IPS-20b (cell line): Measurements from ENCODE around the gene COBLL1.

Source experiments
- H3K27ac ChIP-seq: one replicate; pipeline ENCODE4 v1.5.1; 2013; ENCODE audit warnings: low read length
- H3K27me3 ChIP-seq: 2 replicates; pipeline ENCODE4 v1.6.1; 2013; ENCODE audit warnings: mild to moderate bottlenecking, low read length, inconsistent platforms; ENCODE audit not compliant: insufficient read depth
- H3K36me3 ChIP-seq: 2 replicates; pipeline ENCODE4 v1.6.1; 2013; ENCODE audit warnings: low read depth, mild to moderate bottlenecking, inconsistent platforms, low read length, moderate library complexity; ENCODE audit not compliant: insufficient read depth
- H3K4me1 ChIP-seq: 2 replicates; pipeline ENCODE4 v1.6.1; 2013; ENCODE audit warnings: mild to moderate bottlenecking, control low read depth, inconsistent platforms, low read length, moderate library complexity; ENCODE audit not compliant: insufficient read depth
- H3K4me3 ChIP-seq: 2 replicates; pipeline ENCODE4 v1.5.1; 2013; ENCODE audit warnings: mild to moderate bottlenecking, low read length, inconsistent platforms
- H3K9ac ChIP-seq: 2 replicates; pipeline ENCODE4 v1.6.1; 2013; ENCODE audit warnings: low read depth, mild to moderate bottlenecking, inconsistent platforms, low read length, moderate library complexity
- H3K9me3 ChIP-seq: 2 replicates; pipeline ENCODE4 v1.6.1; 2013; ENCODE audit warnings: mild to moderate bottlenecking, low read depth, low read length, inconsistent platforms; ENCODE audit not compliant: insufficient read depth

The COBLL1 gene

GRCh38 chr2:164745012-164745797 is 96.4 kb downstream of the COBLL1 start:
- Histone ChIP-seq H3K4me3 (no peak overlapping the region), H3K9ac (no peak overlapping the region), H3K27ac (no peak overlapping the region)

GRCh38 chr2:164742738-164743317 is 98.8 kb downstream of the COBLL1 start:
- no peak overlapping the region for H3K4me3 ChIP-seq

More at GRCh38 chr2:164745012-164745797, 96.4 kb downstream of the COBLL1 start:
- H3K27me3 ChIP-seq = no peaks in the 10 kb centered on the region
- no peaks in the 10 kb centered on the region for H3K36me3 ChIP-seq
- 0 out of 2 replicates have a peak, but pooled peaks cover 6% of the 10 kb centered on the region for H3K4me1 ChIP-seq
- H3K9me3 ChIP-seq = no peaks in the 10 kb centered on the region

GRCh38 chr2:164739966-164740365 is 101.7 kb downstream of the COBLL1 start:
- Histone ChIP-seq H3K27ac (no peak overlapping the region), H3K9me3 (no peaks in the 10 kb centered on the region), H3K4me1 (no peaks in the 10 kb centered on the region)

More at GRCh38 chr2:164742738-164743317, 98.8 kb downstream of the COBLL1 start:
- H3K9ac ChIP-seq = no peak overlapping the region
- no peaks in the 10 kb centered on the region for H3K36me3 ChIP-seq
- H3K9me3 ChIP-seq = no peaks in the 10 kb centered on the region
- H3K4me1 ChIP-seq = 0 out of 2 replicates have a peak, but pooled peaks cover 6% of the 10 kb centered on the region
- no peaks in the 10 kb centered on the region for H3K27me3 ChIP-seq
- no peak overlapping the region for H3K27ac ChIP-seq

GRCh38 chr2:164737612-164738081 is 104.0 kb downstream of the COBLL1 start:
- no peaks in the 10 kb centered on the region for H3K9me3 ChIP-seq
- peaks cover 4% of the 10 kb centered on the region for H3K4me1 ChIP-seq
- no peaks in the 10 kb centered on the region for H3K36me3 ChIP-seq
- H3K9ac ChIP-seq = no peak overlapping the region
- H3K27ac ChIP-seq = no peak overlapping the region
- no peak overlapping the region for H3K4me3 ChIP-seq
- no peaks in the 10 kb centered on the region for H3K27me3 ChIP-seq

More at GRCh38 chr2:164739966-164740365, 101.7 kb downstream of the COBLL1 start:
- no peak overlapping the region for H3K9ac ChIP-seq
- H3K4me3 ChIP-seq = no peak overlapping the region
- H3K27me3 ChIP-seq = no peaks in the 10 kb centered on the region
- H3K36me3 ChIP-seq = no peaks in the 10 kb centered on the region

GRCh38 chr2:164735309-164735919 is 106.2 kb downstream of the COBLL1 start:
- Histone ChIP-seq H3K9ac (no peak overlapping the region), H3K4me1 (peaks cover 4% of the 10 kb centered on the region), H3K27me3 (no peaks in the 10 kb centered on the region), H3K36me3 (no peaks in the 10 kb centered on the region), H3K4me3 (no peak overlapping the region), H3K9me3 (no peaks in the 10 kb centered on the region), H3K27ac (no peak overlapping the region)

DNA sequence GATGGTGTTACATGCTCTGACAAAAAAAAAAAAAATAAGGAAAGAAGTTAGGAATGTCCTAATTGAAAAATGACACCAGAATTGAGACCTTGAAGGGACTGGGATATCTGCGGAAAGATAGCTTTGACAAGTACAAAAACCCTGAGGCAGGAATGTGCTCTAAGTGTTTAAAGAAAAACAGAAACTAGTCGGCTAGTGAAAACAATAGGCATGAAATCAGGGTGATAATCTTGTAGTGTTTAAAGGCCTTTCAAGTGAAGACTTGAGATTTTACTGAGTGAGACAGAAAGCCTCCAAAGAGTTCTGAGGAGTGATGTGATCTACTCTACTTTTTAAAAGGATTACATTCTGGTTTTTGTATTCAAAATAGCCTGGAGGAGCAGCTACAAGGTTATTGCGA is 107.4 kb downstream of the COBLL1 start:
- no peaks in the 10 kb centered on the region for H3K27me3 ChIP-seq
- H3K9ac ChIP-seq = no peak overlapping the region
- no peak overlapping the region for H3K27ac ChIP-seq
- H3K36me3 ChIP-seq = no peaks in the 10 kb centered on the region
- H3K4me3 ChIP-seq = no peak overlapping the region
- no peaks in the 10 kb centered on the region for H3K9me3 ChIP-seq
- H3K4me1 ChIP-seq = peaks cover 4% of the 10 kb centered on the region

DNA sequence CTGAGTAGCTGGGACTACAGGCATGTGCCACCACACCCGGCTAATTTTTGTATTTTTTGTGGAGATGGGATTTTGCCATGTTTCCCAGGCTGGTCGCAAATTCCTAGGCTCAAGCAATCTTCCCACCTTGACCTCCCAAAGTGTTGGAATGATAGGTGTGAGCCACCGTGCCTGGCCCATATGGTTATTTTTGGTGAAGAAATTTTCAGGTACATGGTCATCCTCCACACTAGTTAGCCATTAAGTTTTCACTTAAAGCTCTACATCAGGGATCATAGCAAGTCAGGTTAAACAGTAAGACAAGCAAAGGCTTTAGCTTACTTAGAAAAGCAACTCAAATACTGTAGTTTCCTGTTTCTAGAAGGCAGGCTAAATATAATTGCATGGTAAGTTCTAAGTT is 116.1 kb downstream of the COBLL1 start:
- Histone ChIP-seq H3K9ac (no peak overlapping the region), H3K36me3 (no peaks in the 10 kb centered on the region), H3K9me3 (no peaks in the 10 kb centered on the region), H3K27me3 (no peaks in the 10 kb centered on the region), H3K27ac (no peak overlapping the region), H3K4me3 (no peak overlapping the region), H3K4me1 (no peaks in the 10 kb centered on the region)

GRCh38 chr2:164722616-164723338 is 118.8 kb downstream of the COBLL1 start:
- Histone ChIP-seq H3K4me3 (no peak overlapping the region), H3K4me1 (no peaks in the 10 kb centered on the region), H3K9me3 (no peaks in the 10 kb centered on the region), H3K27me3 (no peaks in the 10 kb centered on the region), H3K9ac (no peak overlapping the region), H3K36me3 (no peaks in the 10 kb centered on the region), H3K27ac (no peak overlapping the region)

- H3K27me3 ChIP-seq = no peaks in the 10 kb centered on the region
- no peak overlapping the region for H3K27ac ChIP-seq
- H3K4me1 ChIP-seq = no peaks in the 10 kb centered on the region
- H3K9me3 ChIP-seq = no peaks in the 10 kb centered on the region
- H3K4me3 ChIP-seq = no peak overlapping the region
- no peak overlapping the region for H3K9ac ChIP-seq
- no peaks in the 10 kb centered on the region for H3K36me3 ChIP-seq
Observed at GRCh38 chr2:164721430-164721829, 120.2 kb downstream of the COBLL1 start.

- Histone ChIP-seq H3K27me3 (no peaks in the 10 kb centered on the region), H3K4me3 (no peak overlapping the region), H3K4me1 (no peaks in the 10 kb centered on the region), H3K36me3 (no peaks in the 10 kb centered on the region), H3K27ac (no peak overlapping the region), H3K9me3 (no peaks in the 10 kb centered on the region), H3K9ac (no peak overlapping the region)
Observed at GRCh38 chr2:164719996-164720941, 121.4 kb downstream of the COBLL1 start.
